ENCODE data around the gene DHRS4L2.
"Not testable (repeated sequence)": the region's sequence is repeated elsewhere in the genome, so short reads cannot be mapped to it uniquely, and the experiment has no call there.

The DHRS4L2 gene

GRCh38 chr14:24020520-24020919 is 31.8 kb downstream of the DHRS4L2 start:
- DNase-seq = not testable (repeated sequence)

DNA sequence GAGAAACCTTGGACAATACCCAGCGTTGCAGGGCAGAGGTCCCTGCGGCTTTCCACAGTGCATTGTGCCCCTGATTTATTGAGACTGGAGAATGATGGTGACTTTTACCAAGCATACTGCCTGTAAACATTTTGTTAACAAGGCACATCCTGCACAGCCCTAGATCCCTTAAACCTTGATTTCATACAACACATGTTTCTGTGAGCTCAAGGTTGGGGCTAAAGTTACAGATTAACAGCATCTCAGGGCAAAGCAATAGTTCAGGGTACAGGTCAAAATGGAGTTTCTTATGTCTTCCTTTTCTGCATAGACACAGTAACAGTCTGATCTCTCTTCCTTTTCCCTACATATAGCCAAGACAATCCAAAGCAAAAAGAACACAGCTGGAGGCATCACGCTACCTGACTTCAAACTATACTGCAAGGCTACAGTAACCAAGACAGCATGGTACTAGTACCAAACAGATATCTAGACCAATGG is 36.2 kb downstream of the DHRS4L2 start:
- DNase-seq = not testable (repeated sequence)

DNA sequence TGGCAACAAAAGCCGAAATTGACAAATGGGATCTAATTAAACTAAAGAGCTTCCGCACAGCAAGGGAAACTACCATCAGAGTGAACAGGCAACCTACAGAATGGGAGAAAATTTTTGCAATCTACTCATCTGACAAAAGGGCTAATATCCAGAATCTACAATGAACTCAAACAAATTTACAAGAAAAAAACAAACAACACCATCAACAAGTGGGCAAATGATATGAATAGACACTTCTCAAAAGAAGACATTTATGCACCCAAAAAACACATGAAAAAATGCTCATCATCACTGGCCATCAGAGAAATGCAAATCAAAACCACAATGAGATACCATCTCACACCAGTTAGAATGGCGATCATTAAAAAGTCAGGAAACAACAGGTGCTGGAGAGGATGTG is 41.0 kb downstream of the DHRS4L2 start:
- not testable (repeated sequence) for DNase-seq

DNA sequence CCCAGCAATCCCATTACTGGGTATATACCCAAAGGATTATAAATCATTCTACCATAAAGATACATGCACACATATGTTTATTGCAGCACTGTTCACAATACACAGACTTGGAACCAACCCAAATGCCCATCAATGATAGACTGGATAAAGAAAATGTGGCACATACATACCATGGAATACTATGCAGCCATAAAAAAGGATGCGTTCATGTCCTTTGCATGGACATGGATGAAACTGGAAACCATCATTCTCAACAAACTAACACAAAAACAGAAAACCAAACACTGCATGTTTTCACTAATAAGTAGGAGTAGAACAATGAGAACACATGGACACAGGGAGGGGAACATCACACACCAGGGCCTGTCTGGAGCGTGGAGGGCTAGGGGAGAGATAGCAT is 42.6 kb downstream of the DHRS4L2 start:
- DNase-seq = not testable (repeated sequence)

- DNase-seq = no peak
Observed at GRCh38 chr14:24032727-24033418, 44.1 kb downstream of the DHRS4L2 start.

GRCh38 chr14:24035769-24036168 is 47.0 kb downstream of the DHRS4L2 start:
- not testable (repeated sequence) for DNase-seq

DNA sequence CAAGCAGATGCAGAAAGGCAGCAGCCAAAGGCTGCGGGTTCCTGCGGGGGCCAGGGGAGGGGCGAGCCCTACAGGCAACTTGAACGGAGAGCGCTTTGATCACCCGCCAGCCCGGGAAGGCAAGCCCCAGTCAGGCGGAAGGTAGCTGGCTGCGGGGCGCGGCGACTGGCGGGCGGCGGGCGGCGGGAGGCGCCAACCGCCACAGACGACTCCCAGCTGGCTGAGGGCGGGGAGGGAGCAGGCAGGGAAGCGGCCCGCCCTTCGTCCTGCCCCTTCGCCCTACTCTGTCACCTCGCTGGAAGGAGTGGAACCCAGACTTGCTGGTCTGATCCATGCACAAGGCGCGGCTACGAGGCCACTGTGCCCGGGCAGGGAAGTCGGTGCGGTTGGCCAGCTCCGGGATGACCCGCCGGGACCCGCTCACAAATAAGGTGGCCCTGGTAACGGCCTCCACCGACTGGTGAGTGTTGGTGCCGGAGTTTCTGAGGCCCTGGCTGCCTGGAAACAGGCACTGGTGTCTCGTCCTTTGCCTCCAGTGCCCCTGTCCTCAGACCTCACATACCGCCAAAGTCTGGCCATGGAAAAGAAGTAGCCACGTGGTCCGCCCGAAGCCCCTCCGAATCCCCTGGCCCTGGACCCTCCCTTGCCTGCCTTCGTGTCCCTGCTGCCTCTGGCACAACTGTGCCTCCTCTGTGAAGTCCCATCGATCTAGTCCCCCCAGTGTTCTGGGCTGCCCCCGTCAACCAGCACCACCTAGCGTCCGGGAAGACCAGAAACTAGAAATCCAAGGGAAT is 47.6 kb downstream of the DHRS4L2 start:
- peak; percentile 58 to 63 for DNase-seq

- not testable (repeated sequence) for DNase-seq
Observed at GRCh38 chr14:24036963-24037657, 48.4 kb downstream of the DHRS4L2 start.

DNA sequence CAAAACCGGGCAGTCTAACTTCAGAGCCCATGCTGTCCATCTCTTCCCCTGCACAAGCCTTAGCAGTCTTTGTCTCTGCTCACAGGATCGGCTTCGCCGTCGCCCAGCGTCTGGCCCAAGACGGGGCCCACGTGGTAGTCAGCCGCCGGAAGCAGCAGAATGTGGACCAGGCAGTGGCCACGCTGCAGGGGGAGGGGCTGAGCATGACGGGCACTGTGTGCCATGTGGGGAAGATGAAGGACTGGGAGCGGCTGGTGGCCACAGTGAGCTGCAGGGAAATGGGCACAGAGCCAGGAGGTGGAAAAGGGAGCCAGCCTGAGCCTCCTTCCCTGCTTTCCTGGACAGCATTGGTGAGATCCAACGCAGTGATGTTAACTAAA is 48.9 kb downstream of the DHRS4L2 start:
- no peak for DNase-seq

DNA sequence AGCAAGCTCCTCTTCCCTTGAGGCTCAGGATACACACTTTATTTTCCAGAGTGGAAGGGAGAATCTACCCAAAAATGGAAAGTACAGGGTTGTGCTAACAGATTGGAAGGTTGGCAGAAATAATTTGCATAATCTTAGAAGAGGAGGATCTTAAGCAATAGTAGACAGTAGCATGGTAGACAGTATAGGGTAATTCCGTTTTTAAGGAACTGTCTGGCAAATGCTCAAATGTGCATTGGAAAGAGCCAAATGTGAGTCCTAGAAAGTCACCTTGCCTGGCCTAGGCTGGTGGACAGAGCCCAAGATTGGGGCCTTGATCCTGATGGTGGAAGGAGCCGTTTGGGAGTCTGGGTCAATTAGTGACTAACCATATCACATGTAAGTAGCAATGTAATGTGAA is 50.0 kb downstream of the DHRS4L2 start:
- no peak for DNase-seq

- DNase-seq = no peak
Observed at GRCh38 chr14:24040692-24041091, 52.0 kb downstream of the DHRS4L2 start.

DNA sequence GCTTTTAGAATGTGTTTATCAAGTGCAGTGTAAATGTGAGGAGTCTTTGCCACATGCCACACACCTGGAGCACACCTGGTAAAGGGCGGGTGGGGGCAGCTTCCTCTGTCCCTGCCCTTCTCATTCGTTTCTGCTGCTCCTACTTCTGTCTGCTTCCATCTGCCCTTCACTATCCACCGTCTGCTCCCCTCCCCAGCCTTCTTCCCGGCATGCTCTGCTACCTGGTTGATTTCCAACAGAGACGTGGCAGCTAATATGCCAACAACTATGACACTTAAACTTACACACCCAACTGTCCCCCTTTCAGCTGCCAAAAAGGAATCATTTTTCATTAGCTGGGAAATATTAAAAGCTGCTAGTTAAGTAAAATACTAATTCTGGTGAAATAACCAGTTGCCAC is 54.0 kb downstream of the DHRS4L2 start:
- no peak for DNase-seq

- DNase-seq = not testable (repeated sequence)
Observed at GRCh38 chr14:24049002-24049401, 60.3 kb downstream of the DHRS4L2 start.

- DNase-seq = not testable (repeated sequence)
Observed at GRCh38 chr14:24050753-24051152, 62.0 kb downstream of the DHRS4L2 start.

- DNase-seq = no peak
Observed at GRCh38 chr14:24051176-24051788, 62.6 kb downstream of the DHRS4L2 start.

DNA sequence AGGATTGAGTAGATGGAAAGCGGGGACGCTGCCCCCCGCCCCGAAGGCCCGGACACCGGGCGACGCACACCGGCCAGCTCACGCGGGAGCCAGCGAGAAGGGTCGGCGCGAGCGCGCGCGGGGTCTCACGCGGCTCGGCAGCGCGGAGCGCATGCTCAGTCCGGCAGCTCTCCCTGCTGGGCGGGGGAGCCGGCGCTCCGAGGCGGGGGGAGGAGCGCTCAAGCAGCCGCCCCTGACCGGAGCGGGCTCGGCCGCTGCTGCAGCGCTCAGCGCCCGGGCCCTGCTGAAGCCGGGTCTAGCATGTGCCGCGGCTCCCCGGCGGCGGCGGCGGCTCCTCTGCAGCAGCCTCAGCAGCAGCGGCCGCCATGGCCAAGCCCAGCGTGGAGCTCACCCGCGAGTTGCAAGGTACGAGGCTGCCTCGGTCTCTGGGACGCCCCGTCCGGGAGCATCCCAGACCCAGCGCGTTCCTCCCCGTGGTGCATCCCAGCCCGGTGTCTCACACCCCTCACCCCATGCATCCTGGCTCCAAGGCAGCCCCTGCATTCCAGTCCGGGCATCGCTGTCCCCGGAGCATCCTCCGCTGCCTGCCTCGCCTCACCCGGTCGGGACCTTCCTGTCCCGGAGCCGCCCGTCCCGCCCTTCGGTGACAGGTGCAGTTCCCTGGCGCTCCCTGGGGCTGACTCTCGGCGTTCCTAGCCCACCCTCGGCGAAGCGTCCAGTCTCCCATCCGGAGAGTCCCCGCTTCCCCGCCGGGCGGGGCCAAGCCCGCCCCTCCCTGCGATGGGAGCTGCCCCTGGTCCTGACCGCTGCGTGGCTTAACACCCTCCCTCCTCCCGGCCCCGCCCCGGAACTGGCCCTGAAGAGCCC is 63.3 kb downstream of the DHRS4L2 start, which contains the start of gene CARMIL3:
CARMIL3 (plus strand) TSS at position 221 of the 867 bp plus-strand sequence; CDS start at position 366, 145 bp downstream.
- peak; percentile 50 to 62 for DNase-seq

DNA sequence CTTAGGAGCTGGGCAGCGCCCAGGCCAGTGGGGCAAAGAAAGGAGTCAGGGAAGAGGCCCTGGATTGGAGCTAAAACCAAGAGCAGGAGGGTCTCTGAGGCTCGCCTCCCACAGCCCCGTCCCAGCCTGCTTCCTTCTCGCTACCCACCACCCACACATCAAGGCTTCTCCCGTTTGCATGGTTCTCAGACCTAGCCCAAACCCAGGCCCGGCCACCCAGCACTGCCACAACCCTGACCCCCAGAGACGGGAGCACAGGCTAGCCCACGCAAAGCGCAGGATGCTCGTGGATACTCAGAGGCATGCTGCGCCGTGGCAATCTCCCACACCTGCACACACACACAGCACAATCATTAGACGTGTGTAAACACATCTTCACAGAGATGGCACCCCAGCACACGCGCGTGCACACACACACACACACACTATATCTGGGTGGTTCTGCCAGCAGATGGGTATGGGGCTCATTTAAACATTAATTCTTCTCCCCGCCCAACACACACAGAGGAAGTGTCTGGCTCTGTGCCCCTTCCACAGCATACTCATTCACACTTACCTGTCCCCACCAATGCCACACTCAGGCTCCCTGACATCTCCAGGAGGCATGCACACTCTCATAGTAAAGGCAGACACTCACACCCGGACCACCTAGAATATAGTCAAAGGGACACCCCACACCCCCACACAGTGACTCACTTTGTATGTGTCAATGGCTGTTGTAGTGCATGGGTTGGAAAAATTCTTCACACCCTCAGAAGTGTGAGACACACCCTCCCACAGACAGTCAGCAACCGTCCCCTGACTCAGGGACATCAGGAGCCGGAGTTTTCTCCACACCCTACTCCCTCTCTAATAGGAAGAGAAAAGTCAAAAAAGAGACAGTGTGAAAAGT is 64.2 kb downstream of the DHRS4L2 start:
- DNase-seq = peak; percentile 48 to 77

- DNase-seq = no peak
Observed at GRCh38 chr14:24053548-24054323, 65.0 kb downstream of the DHRS4L2 start.

DNA sequence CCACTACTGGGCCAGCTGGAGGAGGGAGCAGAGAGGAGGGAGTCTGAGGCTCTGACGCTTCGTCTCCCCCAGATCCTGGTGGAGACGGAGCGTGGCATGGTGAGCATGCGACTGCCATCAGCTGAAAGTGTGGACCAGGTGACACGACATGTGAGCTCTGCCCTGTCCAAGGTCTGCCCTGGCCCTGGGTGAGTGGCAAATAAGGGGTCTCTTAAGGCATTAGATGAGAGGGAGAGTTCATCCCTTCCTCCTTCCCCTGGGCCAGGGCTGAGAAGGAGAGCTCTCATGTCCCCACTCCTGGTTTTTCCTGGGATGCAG is 65.6 kb downstream of the DHRS4L2 start:
- DNase-seq = no peak

DNA sequence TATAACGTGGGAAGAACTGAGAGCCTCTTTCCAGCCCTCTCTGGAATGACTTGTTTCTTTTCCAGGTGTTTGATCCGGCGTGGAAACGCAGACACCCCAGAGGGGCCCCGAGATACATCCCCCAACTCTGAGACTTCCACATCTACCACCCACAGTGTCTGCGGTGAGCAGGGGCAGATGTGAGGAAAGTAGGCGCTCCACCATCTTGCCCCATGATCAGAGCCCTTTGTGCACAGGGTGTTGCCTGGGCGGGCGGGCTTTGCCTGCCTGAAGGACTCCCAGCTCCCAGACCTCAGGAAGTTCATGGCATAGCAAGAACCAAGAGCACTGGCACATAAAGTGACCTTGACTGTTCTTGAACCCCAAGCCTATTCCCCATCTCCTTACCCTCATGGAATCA is 65.9 kb downstream of the DHRS4L2 start:
- DNase-seq = no peak
